NCI-H1417 (cell line): Measurements from ENCODE around the gene CMTM8.
"Not testable (repeated sequence)": the region's sequence is repeated elsewhere in the genome, so short reads cannot be mapped to it uniquely, and the experiment has no call there.

Experiments used
- DNase-seq, 3 experiments: peaks; one replicate each; lab custom pipeline; 2025; lab: John Stamatoyannopoulos, UW

Gene CMTM8, protein sequence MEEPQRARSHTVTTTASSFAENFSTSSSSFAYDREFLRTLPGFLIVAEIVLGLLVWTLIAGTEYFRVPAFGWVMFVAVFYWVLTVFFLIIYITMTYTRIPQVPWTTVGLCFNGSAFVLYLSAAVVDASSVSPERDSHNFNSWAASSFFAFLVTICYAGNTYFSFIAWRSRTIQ

DNA sequence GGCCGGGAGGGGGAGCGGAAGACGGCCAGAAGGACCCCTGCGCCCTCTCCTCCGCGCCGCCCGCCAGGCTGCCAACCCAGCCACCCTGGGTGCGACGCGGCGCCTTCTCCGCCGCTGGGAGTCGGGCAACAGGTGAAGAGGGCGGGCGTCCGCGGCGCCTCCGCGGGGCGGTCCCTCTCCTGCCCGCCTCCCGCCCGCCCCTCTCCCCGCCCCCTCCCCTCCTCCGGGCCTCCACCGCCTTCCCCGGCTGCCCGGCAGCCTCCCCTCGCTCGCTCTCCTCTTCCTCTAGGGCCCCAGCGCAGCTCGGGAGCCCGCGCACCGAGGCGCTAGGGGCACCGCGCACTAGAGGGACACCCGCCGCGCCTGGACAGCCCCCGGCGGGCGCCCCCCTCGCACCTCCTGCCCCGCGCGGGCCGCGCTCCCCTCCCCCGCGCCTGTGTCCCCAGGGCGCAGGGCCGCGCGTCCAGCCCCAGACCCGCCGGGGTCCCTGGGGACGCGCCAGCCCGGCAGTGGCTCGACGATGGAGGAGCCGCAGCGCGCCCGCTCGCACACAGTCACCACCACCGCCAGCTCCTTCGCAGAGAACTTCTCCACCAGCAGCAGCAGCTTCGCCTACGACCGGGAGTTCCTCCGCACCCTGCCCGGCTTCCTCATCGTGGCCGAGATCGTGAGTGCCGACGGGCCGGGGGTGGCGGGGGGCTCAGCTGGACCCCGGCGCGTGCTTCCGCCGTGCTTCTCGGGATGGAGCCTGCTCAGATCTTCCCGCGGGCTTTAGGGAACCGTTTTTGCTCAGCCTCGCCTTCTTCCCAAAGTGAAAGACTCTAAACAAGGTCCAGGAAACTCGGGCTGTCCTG is at the start of gene CMTM8:
Gene CMTM8, plus strand, starts transcription at position 228 of the 854 bp plus-strand sequence. Its CDS starts 293 bp downstream, at position 521.
- peak; percentile 39 to 85 (median 79) for DNase-seq

- DNase-seq: no peak
Observed at GRCh38 chr3:32189693-32190092, 48.8 kb upstream of the CMTM8 start.

DNA sequence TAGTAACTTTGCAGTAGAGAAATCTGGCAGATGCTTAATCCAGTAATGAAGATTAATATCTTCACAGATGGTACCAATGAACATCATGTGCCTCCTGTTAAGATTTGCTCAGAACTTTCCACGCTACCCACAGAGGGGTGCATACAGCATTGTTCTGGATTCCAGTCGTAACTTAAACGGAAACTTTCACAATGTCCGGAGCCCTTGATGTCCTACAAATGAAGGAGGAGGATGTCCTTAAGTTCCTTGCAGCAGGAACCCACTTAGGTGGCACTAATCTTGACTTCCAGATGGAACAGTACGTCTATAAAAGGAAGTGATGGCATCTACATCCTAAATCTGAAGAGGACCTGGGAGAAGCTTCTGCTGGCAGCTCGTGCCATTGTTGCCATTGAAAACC is 47.9 kb upstream of the CMTM8 start:
- DNase-seq: not testable (repeated sequence)

DNA sequence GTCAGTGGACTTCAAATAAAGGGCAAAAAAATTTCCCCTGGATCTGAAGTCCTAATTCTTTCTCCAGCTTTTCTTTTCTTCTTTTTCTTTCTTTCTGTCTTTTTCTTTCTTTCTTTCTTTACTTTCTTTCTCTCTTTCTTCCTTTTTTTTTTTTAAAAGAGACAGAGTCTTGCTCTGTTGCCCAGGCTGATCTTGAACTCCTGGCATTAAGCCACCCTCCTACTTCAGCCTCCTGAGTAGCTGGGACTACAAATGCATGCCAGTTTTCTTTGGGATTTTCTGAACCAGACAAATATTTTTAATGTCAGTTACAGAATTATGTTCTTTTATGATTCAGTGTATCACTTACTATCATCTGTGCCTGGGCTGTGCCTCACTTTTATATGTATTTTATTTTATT is 45.4 kb upstream of the CMTM8 start:
- DNase-seq: no peak

DNA sequence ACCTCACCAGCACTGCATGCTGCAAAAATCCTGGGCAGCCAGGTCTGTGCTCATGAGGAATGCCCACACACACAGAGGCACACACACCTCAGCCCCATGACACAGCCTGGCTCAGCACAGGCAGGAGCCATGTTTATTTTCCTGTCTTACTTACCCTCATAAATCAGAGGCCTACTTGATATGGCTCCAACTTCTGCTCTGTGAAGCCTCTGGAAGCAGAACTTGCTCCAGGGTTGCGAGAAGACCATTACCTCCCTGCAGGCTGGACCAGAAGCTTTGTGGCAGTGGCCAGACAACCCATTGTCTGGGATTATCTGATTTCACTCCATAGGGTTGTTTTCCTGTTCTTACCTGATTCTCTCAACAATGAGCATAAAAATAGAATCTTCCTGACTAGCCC is 43.8 kb upstream of the CMTM8 start:
- DNase-seq: no peak

DNA sequence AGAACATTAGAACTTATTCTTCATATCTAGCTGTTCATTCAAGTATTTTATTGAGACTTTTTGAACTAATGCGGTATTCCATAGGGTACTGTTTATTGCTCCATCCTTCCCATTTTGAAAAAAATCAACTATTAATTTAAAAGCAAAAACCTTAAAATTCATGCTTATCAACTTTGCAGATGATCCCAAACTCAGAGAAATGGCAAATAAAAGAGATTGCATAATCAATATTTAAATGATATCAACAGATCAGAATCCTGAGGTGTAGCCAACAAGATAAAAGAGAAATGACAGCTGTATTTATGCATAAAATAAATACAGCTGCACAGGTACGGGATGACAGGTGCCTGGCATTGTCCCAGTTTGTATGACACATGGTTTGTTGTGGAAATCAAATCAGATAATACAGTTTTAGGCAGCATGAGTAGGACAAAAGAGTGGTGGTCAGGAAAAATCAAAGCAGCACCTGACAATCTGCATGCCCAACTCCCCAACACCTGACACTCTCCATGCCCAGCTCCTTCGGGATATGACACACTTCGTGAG is 42.4 kb upstream of the CMTM8 start:
- peak in 1 of 3 experiments; percentile 23 for DNase-seq

DNA sequence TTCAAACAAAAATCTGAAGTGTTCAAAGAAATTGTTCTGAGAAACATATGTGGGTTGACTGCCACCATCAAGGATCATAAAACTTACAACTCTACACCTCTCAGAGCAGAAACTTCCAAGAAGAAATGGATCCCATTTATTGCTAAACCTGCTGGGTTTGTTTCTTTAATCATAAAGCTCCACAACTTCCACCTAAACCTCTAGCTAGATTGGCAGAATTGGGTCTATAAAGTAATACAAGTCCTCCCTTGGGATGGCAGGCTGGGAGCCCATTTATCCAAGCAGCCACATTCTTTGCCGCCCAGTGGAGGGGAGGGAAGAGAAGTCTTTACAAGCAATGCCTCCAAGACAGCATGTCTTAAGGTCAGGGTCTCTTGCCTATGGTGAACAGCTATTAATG is 40.5 kb upstream of the CMTM8 start:
- no peak for DNase-seq

- no peak for DNase-seq
Observed at GRCh38 chr3:32198714-32199113, 39.8 kb upstream of the CMTM8 start.

DNA sequence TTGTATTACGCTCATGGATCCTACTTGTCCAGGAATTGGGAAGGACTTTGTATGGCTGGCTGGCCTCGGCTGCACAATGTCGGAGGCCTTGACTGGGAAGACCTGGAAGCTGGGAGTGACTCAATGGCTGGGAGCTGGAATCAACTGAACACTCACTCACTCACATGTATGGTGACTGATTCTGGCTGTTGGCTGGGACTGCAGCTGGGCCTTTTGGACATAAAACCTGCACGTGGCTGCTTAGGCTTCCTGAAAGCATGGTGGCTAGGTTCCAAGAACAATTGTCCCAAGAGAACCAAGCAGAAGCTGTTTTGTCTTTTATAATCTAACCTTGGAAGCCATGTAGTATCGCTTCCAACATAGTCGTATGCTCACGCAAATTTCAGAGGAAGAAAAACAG is 38.0 kb upstream of the CMTM8 start:
- no peak for DNase-seq

DNA sequence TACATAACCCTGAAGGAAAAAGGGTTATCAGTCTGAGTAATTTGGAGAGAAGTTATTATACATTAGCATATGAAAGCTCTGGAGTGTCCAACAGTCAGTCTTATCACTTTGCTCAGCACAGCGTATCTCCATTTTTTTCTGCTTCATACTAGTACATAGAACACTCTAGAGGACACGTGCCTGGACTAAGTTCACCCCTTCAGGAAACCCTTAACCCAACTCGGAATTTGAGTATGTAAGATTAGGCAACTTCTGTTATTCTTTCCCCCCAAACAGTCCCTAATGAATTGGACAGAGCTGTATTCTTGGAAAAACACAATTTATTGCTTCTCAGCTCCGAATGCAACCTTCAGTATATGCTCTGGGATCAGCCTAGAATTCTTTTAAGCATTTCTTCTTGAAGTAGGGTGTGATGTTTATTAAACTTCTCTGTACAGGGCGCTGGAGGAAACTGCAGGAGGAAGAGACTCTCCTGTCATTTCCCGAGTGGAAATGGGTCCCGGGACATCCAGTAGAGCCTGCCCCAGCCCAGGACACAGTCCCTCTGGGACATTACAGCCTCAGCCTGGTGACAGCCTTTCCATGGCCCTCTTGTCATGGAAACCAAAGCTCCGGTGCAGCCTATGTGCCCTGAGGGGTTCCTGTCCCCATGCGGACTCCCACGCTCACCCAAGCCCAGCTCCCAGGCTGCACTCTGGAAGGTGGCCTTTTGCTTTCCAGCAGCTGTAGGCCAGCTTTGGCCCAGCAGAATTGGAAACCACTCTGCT is 37.3 kb upstream of the CMTM8 start:
- DNase-seq: no peak

DNA sequence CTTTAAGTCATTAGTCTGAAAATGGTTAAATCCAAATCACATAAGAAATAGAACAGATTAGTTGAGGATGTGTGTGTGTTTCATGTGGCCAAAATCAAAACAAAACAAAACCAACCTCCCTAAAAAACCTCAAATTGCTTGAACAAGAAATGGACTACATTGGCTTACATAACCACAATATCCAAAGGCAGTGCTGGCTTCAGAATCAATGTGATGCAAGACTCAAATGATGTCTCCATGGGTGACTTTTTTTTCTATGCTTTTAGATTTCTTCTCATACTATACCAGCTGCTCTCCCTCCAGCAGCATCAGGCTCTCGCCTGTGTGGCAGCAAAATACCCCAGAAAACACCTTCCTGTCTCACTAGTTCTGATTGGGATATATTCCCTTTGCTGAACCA is 36.0 kb upstream of the CMTM8 start:
- DNase-seq: no peak

GRCh38 chr3:32203854-32204253 is 34.6 kb upstream of the CMTM8 start:
- DNase-seq: no peak

DNA sequence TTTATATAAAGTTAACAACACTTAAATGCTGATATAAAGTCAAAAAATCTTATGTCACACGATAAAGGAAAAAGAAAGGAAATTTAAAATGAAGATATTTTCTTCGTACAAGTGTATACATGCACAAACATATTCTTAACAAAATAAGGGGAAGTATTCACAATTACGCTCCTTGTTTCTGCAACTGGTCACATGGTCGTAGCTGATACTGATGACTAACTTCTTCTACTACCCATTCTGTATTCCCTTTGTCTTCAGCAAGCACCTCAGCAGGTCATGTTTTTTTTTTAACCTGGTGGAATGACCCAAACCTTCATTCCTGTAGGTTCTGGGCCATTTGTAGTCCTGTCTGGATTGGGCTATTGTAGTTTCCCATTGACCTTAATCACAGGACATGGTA is 30.0 kb upstream of the CMTM8 start:
- no peak for DNase-seq

- no peak for DNase-seq
Observed at GRCh38 chr3:32215185-32215584, 23.3 kb upstream of the CMTM8 start.

DNA sequence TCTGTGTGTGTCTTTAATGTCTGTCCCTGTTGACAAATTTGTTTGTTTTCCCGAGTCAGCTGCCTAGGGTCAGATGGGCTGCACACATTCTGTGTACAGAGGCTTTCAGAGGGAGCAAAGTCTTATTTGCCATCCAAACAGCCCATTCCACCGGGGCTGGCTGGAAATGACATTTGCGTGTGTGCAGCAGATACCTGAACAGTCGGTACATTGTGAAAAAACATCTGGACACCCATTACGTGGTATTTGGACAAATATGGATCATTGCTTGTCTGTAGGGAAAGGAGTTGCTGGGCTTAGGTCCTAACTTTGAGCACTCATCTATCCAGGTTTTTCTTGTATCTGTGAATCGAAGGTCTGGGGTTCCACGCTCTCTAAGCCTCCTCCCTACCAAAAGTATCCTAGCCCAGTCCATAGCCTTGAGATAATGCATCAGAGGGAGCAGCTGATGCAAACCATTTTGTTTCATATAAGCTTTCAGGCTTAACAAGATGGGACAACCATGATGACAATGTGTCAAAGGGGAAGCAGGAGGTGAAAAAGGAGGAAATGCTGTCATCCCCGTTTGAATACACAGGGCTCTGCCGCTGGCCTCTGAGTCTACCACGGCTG is 22.2 kb upstream of the CMTM8 start:
- DNase-seq: peak in 1 of 3 experiments; percentile 5

DNA sequence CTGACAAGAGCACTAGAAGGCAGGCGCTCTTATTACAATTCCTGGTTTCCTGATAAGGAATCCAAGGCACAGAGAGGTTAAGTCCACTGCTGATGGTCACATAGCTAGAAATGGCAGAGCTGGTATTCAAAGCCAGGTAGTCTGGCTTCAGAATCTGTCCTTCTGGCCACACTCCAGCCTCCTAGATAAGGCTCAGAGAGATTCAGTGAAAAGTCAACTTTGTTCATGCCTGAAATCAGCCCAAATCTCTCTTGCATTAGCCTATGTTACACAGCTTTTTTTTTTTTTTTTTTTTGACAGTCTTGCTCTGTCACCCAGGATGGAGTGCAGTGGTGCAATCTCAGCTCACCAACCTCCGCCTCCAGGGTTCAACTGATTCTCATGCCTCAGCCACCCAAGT is 21.1 kb upstream of the CMTM8 start:
- DNase-seq: no peak

- no peak for DNase-seq
Observed at GRCh38 chr3:32219537-32219936, 18.9 kb upstream of the CMTM8 start.

- no peak for DNase-seq
Observed at GRCh38 chr3:32220006-32220405, 18.5 kb upstream of the CMTM8 start.

- DNase-seq: no peak
Observed at GRCh38 chr3:32222950-32223349, 15.5 kb upstream of the CMTM8 start.

GRCh38 chr3:32224016-32224516 is 14.4 kb upstream of the CMTM8 start:
- DNase-seq: peak; percentile 20 to 59 (median 22)

DNA sequence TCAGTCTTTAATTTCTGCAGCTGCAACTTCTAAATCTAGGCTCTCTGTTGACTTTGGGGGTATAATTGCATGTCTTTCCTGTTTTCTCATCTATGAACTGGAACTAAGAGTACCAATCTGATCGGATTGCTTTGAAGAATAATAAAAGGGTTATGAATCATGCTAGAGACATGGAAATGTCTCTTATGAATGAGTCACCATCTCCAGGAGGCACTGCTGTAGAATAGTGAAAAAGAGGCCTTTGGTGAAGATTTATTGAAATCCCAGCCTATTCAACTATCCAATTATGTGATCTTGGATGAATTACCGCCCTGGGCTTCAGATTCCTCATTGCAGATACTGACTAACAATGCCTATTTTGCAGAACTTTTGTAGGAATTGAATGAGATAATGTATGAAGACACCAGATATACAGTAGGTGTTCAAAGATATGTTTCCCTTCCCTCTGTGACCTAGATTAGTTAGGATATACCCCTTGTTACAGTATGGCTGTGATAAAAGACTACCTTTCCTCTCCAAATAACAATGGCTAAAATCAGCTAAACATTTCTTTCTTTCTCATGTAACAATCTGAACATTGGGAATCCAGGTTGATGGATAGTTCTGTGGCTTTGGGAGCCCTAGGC is 11.5 kb upstream of the CMTM8 start:
- DNase-seq: peak in 2 of 3 experiments; percentile 3 to 44
